NOMO-1 treated with DMSO at 0.1 percent for 48 hours (cell line): ENCODE results near the gene C1QTNF1.
"Not testable (repeated sequence)": the region's sequence is repeated elsewhere in the genome, so short reads cannot be mapped to it uniquely, and the experiment has no call there.

Experiments
- DNase-seq: peaks from one replicate; lab custom pipeline; 2025; ENCODE audit not compliant: unreplicated experiment; lab: John Stamatoyannopoulos, UW

The C1QTNF1 gene

GRCh38 chr17:79022507-79022991 lies 1.4 kb upstream of the C1QTNF1 start:
- no peak for DNase-seq

- no peak for DNase-seq
Measured at GRCh38 chr17:79023180-79023705, 726 bp upstream of the C1QTNF1 start.

GRCh38 chr17:79024901-79025737 lies 1.1 kb downstream of the C1QTNF1 start:
- no peak for DNase-seq

GRCh38 chr17:79026376-79027273 lies 2.7 kb downstream of the C1QTNF1 start:
- DNase-seq: no peak

- no peak for DNase-seq
Measured at GRCh38 chr17:79027274-79027924, 3.4 kb downstream of the C1QTNF1 start.

GRCh38 chr17:79027925-79028491 lies 4.0 kb downstream of the C1QTNF1 start:
- DNase-seq: no peak

GRCh38 chr17:79028496-79029326 lies 4.7 kb downstream of the C1QTNF1 start:
- DNase-seq: no peak

GRCh38 chr17:79029327-79030009 lies 5.5 kb downstream of the C1QTNF1 start:
- DNase-seq: no peak

GRCh38 chr17:79030636-79031035 lies 6.7 kb downstream of the C1QTNF1 start:
- not testable (repeated sequence) for DNase-seq

- DNase-seq: no peak
Measured at GRCh38 chr17:79031996-79032875, 8.3 kb downstream of the C1QTNF1 start.

GRCh38 chr17:79033046-79033616 lies 9.2 kb downstream of the C1QTNF1 start:
- no peak for DNase-seq

- no peak for DNase-seq
Measured at GRCh38 chr17:79033741-79034501, 10.0 kb downstream of the C1QTNF1 start.

GRCh38 chr17:79034931-79035485 lies 11.0 kb downstream of the C1QTNF1 start:
- no peak for DNase-seq

GRCh38 chr17:79035686-79036085 lies 11.7 kb downstream of the C1QTNF1 start:
- no peak for DNase-seq

- DNase-seq: no peak
Measured at GRCh38 chr17:79036181-79036580, 12.2 kb downstream of the C1QTNF1 start.

GRCh38 chr17:79036596-79036995 lies 12.6 kb downstream of the C1QTNF1 start:
- DNase-seq: peak; percentile 76
